ENCODE measurements around the gene FGF3. TPM values are rescaled to one million over a fixed set of nuclear protein-coding genes. Genes with fewer than 3 reads are reported as not detected.

FGF3 gene
- total RNA-seq, 2 experiments from 2014 or later, result not detected

GRCh38 chr11:69813839-69814238, 5.4 kb downstream of the FGF3 start:
- Mint-ChIP-seq H3K27ac (no peak overlapping the region), H3K4me3 (no peak overlapping the region), H3K4me1 (no peaks in the 10 kb centered on the region), H3K9me3 (no peaks in the 10 kb centered on the region), H3K27me3 (peaks cover 12% of the 10 kb centered on the region), H3K36me3 (no peaks in the 10 kb centered on the region)
- ATAC-seq (ENCODE audit: low read depth), result no peak
- no peak for DNase-seq
- POLR2A ChIA-PET, result no interaction called here

- no peak overlapping the region for H3K27ac Mint-ChIP-seq
- ATAC-seq (ENCODE audit: low read depth) (no peak), DNase-seq (no peak)
- no peaks in the 10 kb centered on the region for H3K4me1 Mint-ChIP-seq
- no peaks in the 10 kb centered on the region for H3K36me3 Mint-ChIP-seq
- peaks cover 15% of the 10 kb centered on the region for H3K27me3 Mint-ChIP-seq
- no peak overlapping the region for H3K4me3 Mint-ChIP-seq
- no peaks in the 10 kb centered on the region for H3K9me3 Mint-ChIP-seq
- POLR2A ChIA-PET, result no interaction called here
Observed at GRCh38 chr11:69812946-69813345, 6.3 kb downstream of the FGF3 start.

- POLR2A ChIA-PET, result no interaction called here
- Mint-ChIP-seq H3K4me3 (no peak overlapping the region), H3K27ac (no peak overlapping the region), H3K4me1 (no peaks in the 10 kb centered on the region), H3K36me3 (no peaks in the 10 kb centered on the region), H3K9me3 (no peaks in the 10 kb centered on the region), H3K27me3 (peaks cover 17% of the 10 kb centered on the region)
- DNase-seq (no peak), ATAC-seq (ENCODE audit: low read depth) (no peak)
Observed at GRCh38 chr11:69812256-69812655, 7.0 kb downstream of the FGF3 start.

GRCh38 chr11:69811431-69811830, 7.8 kb downstream of the FGF3 start:
- Mint-ChIP-seq H3K9me3 (no peaks in the 10 kb centered on the region), H3K27me3 (peaks cover 12% of the 10 kb centered on the region), H3K36me3 (no peaks in the 10 kb centered on the region), H3K4me3 (no peak overlapping the region), H3K27ac (no peak overlapping the region), H3K4me1 (no peaks in the 10 kb centered on the region)
- no peak for DNase-seq
- ATAC-seq (ENCODE audit: low read depth), result no peak
- POLR2A ChIA-PET, result no interaction called here

GRCh38 chr11:69810289-69811118, 8.7 kb downstream of the FGF3 start:
- Mint-ChIP-seq H3K27me3 (peaks cover 12% of the 10 kb centered on the region), H3K36me3 (no peaks in the 10 kb centered on the region), H3K4me1 (no peaks in the 10 kb centered on the region), H3K4me3 (no peak overlapping the region), H3K9me3 (no peaks in the 10 kb centered on the region), H3K27ac (no peak overlapping the region)
- no peak for DNase-seq
- no peak for ATAC-seq (ENCODE audit: low read depth)
- POLR2A ChIA-PET, result no interaction called here

GRCh38 chr11:69808667-69809086, 10.5 kb downstream of the FGF3 start:
- ATAC-seq (ENCODE audit: low read depth), result no peak
- H3K9me3 Mint-ChIP-seq, result no peaks in the 10 kb centered on the region
- H3K4me3 Mint-ChIP-seq, result no peak overlapping the region
- no peaks in the 10 kb centered on the region for H3K4me1 Mint-ChIP-seq
- H3K27me3 Mint-ChIP-seq, result peaks cover 8% of the 10 kb centered on the region
- no peaks in the 10 kb centered on the region for H3K36me3 Mint-ChIP-seq
- DNase-seq, result no peak
- POLR2A ChIA-PET, result no interaction called here
- H3K27ac Mint-ChIP-seq, result no peak overlapping the region

GRCh38 chr11:69807106-69807815, 12.0 kb downstream of the FGF3 start:
- no peaks in the 10 kb centered on the region for H3K4me1 Mint-ChIP-seq
- H3K4me3 Mint-ChIP-seq, result no peak overlapping the region
- H3K9me3 Mint-ChIP-seq, result no peaks in the 10 kb centered on the region
- POLR2A ChIA-PET, result no interaction called here
- no peaks in the 10 kb centered on the region for H3K36me3 Mint-ChIP-seq
- peaks cover 8% of the 10 kb centered on the region for H3K27me3 Mint-ChIP-seq
- no peak for DNase-seq
- ATAC-seq (ENCODE audit: low read depth), result no peak
- H3K27ac Mint-ChIP-seq, result no peak overlapping the region

GRCh38 chr11:69804769-69805508, 14.3 kb downstream of the FGF3 start:
- Mint-ChIP-seq H3K4me3 (no peak overlapping the region), H3K9me3 (no peaks in the 10 kb centered on the region), H3K4me1 (no peaks in the 10 kb centered on the region), H3K36me3 (no peaks in the 10 kb centered on the region), H3K27me3 (peaks cover 8% of the 10 kb centered on the region), H3K27ac (no peak overlapping the region)
- DNase-seq (no peak), ATAC-seq (ENCODE audit: low read depth) (no peak)
- POLR2A ChIA-PET, result no interaction called here

- Mint-ChIP-seq H3K9me3 (no peaks in the 10 kb centered on the region), H3K36me3 (no peaks in the 10 kb centered on the region), H3K4me1 (no peaks in the 10 kb centered on the region), H3K27me3 (peaks cover 8% of the 10 kb centered on the region), H3K4me3 (no peak overlapping the region), H3K27ac (no peak overlapping the region)
- DNase-seq (no peak), ATAC-seq (ENCODE audit: low read depth) (no peak)
- POLR2A ChIA-PET, result no interaction called here
Observed at GRCh38 chr11:69803604-69804218, 15.5 kb downstream of the FGF3 start.

GRCh38 chr11:69803022-69803421, 16.2 kb downstream of the FGF3 start:
- ATAC-seq (ENCODE audit: low read depth) (no peak), DNase-seq (no peak)
- peaks cover 5% of the 10 kb centered on the region for H3K27me3 Mint-ChIP-seq
- H3K9me3 Mint-ChIP-seq, result no peaks in the 10 kb centered on the region
- H3K4me3 Mint-ChIP-seq, result no peak overlapping the region
- H3K4me1 Mint-ChIP-seq, result no peaks in the 10 kb centered on the region
- H3K36me3 Mint-ChIP-seq, result no peaks in the 10 kb centered on the region
- no peak overlapping the region for H3K27ac Mint-ChIP-seq
- POLR2A ChIA-PET, result no interaction called here

- Mint-ChIP-seq H3K27ac (no peak overlapping the region), H3K9me3 (no peaks in the 10 kb centered on the region), H3K36me3 (no peaks in the 10 kb centered on the region), H3K27me3 (peaks cover 5% of the 10 kb centered on the region), H3K4me3 (no peak overlapping the region), H3K4me1 (no peaks in the 10 kb centered on the region)
- POLR2A ChIA-PET, result no interaction called here
- ATAC-seq (ENCODE audit: low read depth), result no peak
- DNase-seq, result no peak
Observed at GRCh38 chr11:69802590-69802989, 16.6 kb downstream of the FGF3 start.

GRCh38 chr11:69801513-69802335, 17.5 kb downstream of the FGF3 start:
- no peaks in the 10 kb centered on the region for H3K36me3 Mint-ChIP-seq
- no peak overlapping the region for H3K27ac Mint-ChIP-seq
- H3K27me3 Mint-ChIP-seq, result peaks cover 3% of the 10 kb centered on the region
- ATAC-seq (ENCODE audit: low read depth), result no peak
- DNase-seq, result peak; percentile 54
- H3K4me1 Mint-ChIP-seq, result no peaks in the 10 kb centered on the region
- H3K9me3 Mint-ChIP-seq, result no peaks in the 10 kb centered on the region
- H3K4me3 Mint-ChIP-seq, result no peak overlapping the region
- POLR2A ChIA-PET, result no interaction called here

GRCh38 chr11:69800278-69800677, 18.9 kb downstream of the FGF3 start:
- DNase-seq (no peak), ATAC-seq (ENCODE audit: low read depth) (no peak)
- Mint-ChIP-seq H3K4me1 (no peaks in the 10 kb centered on the region), H3K9me3 (no peaks in the 10 kb centered on the region), H3K4me3 (no peak overlapping the region), H3K36me3 (no peaks in the 10 kb centered on the region), H3K27ac (no peak overlapping the region), H3K27me3 (no peaks in the 10 kb centered on the region)
- POLR2A ChIA-PET, result no interaction called here

Measured in activated naive CD8-positive, alpha-beta T cell treated with anti-CD3 and anti-CD28 coated beads, Interleukin-2, amount 10 ng/mL, durations not matched to agents 7 days and 5 days (primary cell).